LNCaP clone FGC (cell line): Measurements from ENCODE around the gene MACROD2.
"Not testable (repeated sequence)": the region's sequence is repeated elsewhere in the genome, so short reads cannot be mapped to it uniquely, and the experiment has no call there.

Source experiments
- DNase-seq: peaks from one replicate; pipeline ENCODE4 v3.0.0-alpha.2; 2011; ENCODE audit warnings: low read depth
- H3K4me3 ChIP-seq: 2 replicates; pipeline ENCODE4 v1.5.1; 2011; ENCODE audit warnings: mild to moderate bottlenecking, low read depth, low read length, control low read depth
- CTCF ChIP-seq: IDR thresholded peaks from 2 replicates; pipeline ENCODE4 v1.5.1; 2012; ENCODE audit warnings: mild to moderate bottlenecking; ENCODE audit not compliant: control insufficient read depth, insufficient read depth; ENCODE audit errors: extremely low read depth

Gene MACROD2

DNA sequence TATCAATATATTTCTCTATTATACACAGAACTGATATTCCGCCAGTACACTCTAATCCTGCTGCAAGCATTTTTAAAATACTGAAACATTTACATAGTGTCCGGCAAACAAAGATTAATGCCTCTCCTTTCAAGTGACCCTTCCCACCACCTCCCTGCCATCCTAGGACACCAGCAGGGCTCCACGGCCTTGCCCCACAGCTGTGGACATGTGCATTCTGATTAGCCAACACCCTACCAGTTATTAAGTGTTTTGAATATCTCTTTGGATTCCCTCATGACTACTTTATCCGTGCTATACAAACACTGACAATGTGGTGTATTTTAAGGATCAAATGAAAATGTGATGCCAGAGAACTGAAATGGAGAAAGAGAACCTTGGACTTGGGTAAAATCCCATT is 1962.8 kb downstream of the MACROD2 start:
- no peak for DNase-seq
- TF ChIP-seq CTCF = no peak
- H3K4me3 ChIP-seq = no peak overlapping the region

GRCh38 chr20:15965165-15965564 is 1969.8 kb downstream of the MACROD2 start:
- no peak for TF ChIP-seq CTCF
- DNase-seq = no peak
- H3K4me3 ChIP-seq = no peak overlapping the region

DNA sequence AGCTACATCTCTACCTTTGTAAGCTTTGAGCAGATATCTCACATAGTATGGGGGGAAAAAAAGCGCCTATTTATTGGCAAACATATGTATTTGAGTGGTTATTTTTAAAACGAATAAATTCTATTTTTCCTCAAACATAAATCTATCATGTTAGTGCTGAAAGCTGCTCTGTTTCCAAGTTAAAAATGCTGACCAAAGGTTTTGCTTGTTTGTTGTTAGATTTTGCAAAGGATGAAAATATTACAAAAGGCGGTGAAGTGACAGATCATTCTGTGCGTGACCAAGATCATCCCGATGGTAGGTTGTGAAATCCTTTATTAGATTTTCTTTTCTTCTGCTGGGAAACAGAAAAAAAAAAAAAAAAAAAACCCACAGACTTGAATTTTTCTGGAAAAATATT is 1972.0 kb downstream of the MACROD2 start:
- no peak for DNase-seq
- TF ChIP-seq CTCF = no peak
- no peak overlapping the region for H3K4me3 ChIP-seq

GRCh38 chr20:15976047-15976736 is 1980.9 kb downstream of the MACROD2 start:
- DNase-seq = no peak
- no peak overlapping the region for H3K4me3 ChIP-seq
- no peak for TF ChIP-seq CTCF

GRCh38 chr20:15977026-15977425 is 1981.7 kb downstream of the MACROD2 start:
- DNase-seq = no peak
- TF ChIP-seq CTCF = no peak
- no peak overlapping the region for H3K4me3 ChIP-seq

DNA sequence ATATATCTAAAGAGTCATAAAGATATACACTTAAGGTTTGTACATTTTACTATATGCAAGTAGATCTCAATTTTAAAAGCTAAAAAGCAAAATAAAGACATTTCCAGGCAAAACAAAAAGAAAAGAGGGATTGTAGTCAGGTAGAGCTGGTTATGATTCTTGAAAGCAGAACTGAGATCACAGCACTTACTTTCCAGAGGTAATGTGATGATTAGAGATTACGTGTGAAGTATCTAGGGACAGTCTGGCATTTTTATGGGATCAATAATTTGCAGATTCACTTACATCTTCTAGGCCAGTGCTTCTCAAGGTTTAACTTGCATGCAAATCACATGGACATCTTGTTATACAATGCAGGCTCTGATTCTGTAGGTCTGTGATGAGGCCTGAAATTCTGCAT is 1982.4 kb downstream of the MACROD2 start:
- TF ChIP-seq CTCF = no peak
- no peak overlapping the region for H3K4me3 ChIP-seq
- DNase-seq = no peak

DNA sequence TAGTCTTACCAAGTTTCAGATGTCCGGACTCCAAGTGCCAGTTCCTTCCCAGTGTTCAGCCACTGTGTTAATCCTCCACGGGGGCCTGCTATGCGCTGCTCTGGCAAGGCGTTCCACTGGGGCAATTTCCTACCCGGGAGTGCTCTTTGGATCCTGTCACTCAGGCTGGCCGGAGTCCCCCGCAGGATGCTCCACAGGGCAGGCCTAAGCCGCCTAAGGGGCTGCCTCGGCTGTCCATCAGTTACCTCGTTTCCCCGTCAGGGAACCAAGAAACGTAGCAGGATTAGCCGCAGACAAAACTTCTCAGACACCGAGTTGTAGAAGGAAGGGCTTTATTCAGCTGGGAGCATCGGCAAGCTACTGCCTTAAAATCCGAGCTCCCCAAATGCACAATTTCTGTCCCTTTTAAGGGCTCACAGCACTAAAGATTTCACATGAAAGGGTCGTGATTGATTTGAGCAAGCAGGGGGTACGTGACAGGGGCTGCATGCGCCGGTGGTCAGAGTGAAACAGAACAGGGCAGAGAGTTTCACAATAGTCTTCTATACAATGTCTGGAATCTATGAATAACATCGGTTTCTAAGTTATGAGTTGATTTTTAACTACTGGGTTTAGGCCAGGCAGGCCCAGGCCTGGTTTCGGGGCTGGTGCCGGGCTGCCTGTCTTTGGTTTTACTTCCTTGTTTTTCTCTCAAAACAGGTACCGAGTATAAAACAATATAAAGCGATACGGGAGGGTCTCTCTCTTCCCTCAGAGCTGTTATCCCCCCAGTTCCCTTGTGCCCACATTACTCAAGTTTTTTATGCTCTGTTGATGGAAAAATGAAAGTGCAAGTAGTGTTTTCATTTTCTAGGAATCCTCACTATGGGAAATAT is 1990.4 kb downstream of the MACROD2 start:
- not testable (repeated sequence) for DNase-seq, H3K4me3 ChIP-seq
